ENCODE measurements around the gene MGAT4C. TPM values are rescaled to one million over a fixed set of nuclear protein-coding genes. Genes with fewer than 3 reads are reported as not detected.

Gene MGAT4C
- total and polyA plus RNA-seq, 2 experiments from 2014 or later: 4.5 to 4.7 TPM

GRCh38 chr12:86006727-86007126 lies 249.5 kb downstream of the MGAT4C start (continued):
- TF ChIP-seq, protein P1, sequence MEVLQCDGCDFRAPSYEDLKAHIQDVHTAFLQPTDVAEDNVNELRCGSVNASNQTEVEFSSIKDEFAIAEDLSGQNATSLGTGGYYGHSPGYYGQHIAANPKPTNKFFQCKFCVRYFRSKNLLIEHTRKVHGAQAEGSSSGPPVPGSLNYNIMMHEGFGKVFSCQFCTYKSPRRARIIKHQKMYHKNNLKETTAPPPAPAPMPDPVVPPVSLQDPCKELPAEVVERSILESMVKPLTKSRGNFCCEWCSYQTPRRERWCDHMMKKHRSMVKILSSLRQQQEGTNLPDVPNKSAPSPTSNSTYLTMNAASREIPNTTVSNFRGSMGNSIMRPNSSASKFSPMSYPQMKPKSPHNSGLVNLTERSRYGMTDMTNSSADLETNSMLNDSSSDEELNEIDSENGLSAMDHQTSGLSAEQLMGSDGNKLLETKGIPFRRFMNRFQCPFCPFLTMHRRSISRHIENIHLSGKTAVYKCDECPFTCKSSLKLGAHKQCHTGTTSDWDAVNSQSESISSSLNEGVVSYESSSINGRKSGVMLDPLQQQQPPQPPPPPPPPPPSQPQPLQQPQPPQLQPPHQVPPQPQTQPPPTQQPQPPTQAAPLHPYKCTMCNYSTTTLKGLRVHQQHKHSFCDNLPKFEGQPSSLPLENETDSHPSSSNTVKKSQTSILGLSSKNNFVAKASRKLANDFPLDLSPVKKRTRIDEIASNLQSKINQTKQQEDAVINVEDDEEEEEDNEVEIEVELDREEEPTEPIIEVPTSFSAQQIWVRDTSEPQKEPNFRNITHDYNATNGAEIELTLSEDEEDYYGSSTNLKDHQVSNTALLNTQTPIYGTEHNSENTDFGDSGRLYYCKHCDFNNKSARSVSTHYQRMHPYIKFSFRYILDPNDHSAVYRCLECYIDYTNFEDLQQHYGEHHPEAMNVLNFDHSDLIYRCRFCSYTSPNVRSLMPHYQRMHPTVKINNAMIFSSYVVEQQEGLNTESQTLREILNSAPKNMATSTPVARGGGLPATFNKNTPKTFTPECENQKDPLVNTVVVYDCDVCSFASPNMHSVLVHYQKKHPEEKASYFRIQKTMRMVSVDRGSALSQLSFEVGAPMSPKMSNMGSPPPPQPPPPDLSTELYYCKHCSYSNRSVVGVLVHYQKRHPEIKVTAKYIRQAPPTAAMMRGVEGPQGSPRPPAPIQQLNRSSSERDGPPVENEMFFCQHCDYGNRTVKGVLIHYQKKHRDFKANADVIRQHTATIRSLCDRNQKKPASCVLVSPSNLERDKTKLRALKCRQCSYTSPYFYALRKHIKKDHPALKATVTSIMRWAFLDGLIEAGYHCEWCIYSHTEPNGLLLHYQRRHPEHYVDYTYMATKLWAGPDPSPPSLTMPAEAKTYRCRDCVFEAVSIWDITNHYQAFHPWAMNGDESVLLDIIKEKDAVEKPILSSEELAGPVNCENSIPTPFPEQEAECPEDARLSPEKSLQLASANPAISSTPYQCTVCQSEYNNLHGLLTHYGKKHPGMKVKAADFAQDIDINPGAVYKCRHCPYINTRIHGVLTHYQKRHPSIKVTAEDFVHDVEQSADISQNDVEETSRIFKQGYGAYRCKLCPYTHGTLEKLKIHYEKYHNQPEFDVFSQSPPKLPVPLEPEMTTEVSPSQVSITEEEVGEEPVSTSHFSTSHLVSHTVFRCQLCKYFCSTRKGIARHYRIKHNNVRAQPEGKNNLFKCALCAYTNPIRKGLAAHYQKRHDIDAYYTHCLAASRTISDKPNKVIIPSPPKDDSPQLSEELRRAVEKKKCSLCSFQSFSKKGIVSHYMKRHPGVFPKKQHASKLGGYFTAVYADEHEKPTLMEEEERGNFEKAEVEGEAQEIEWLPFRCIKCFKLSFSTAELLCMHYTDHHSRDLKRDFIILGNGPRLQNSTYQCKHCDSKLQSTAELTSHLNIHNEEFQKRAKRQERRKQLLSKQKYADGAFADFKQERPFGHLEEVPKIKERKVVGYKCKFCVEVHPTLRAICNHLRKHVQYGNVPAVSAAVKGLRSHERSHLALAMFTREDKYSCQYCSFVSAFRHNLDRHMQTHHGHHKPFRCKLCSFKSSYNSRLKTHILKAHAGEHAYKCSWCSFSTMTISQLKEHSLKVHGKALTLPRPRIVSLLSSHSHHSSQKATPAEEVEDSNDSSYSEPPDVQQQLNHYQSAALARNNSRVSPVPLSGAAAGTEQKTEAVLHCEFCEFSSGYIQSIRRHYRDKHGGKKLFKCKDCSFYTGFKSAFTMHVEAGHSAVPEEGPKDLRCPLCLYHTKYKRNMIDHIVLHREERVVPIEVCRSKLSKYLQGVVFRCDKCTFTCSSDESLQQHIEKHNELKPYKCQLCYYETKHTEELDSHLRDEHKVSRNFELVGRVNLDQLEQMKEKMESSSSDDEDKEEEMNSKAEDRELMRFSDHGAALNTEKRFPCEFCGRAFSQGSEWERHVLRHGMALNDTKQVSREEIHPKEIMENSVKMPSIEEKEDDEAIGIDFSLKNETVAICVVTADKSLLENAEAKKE (CRISPR knock-in tag; IDR thresholded peaks at IDR 0.05): no peak
- TF ChIP-seq EZH2phosphoT487 (IDR thresholded peaks at IDR 0.05; ENCODE audit: unreplicated experiment): no peak
- no peak for TF ChIP-seq CTCF (conservative IDR thresholded peaks at IDR 0.05; ENCODE audit: low read depth in 2 of 2)
- no peak for TF ChIP-seq ZNF114 (CRISPR knock-in tag; IDR thresholded peaks at IDR 0.05)
- TF ChIP-seq STAT1 (IDR thresholded peaks at IDR 0.05; ENCODE audit: unreplicated experiment): no peak

GRCh38 chr12:85998074-85998473 lies 258.1 kb downstream of the MGAT4C start:
- H3F3A ChIP-seq (replicated peaks; ENCODE audit: low read depth): no peaks in the 10 kb centered on the region
- H3K36me3 Mint-ChIP-seq (ENCODE audit: low read depth): peaks cover 57% of the 10 kb centered on the region
- no peak overlapping the region for H3K4me2 ChIP-seq
- H3K9me3 Mint-ChIP-seq: peaks cover 64% of the 10 kb centered on the region
- H3K4me3 Mint-ChIP-seq: no peak overlapping the region
- peaks cover 4% of the 10 kb centered on the region for H3K27me3 Mint-ChIP-seq (ENCODE audit: insufficient read depth, low read depth, poor library complexity)
- H3K4me3 ChIP-seq: no peak overlapping the region
- H3K79me2 ChIP-seq (replicated peaks; ENCODE audit: insufficient read depth): no peaks in the 10 kb centered on the region
- no peaks in the 10 kb centered on the region for H3K9me2 ChIP-seq (ENCODE audit: insufficient read depth)
- H3K36me3 ChIP-seq (ENCODE audit: insufficient read depth): peaks cover 18% of the 10 kb centered on the region
- no peaks in the 10 kb centered on the region; the same call in 2 of the 3 replicates for H3K4me1 Mint-ChIP-seq
- no peak overlapping the region for H3K27ac ChIP-seq (ENCODE audit: low read depth)
- H3K4me1 ChIP-seq (ENCODE audit: insufficient read depth): no peaks in the 10 kb centered on the region
- ATAC-seq (no peak), DNase-seq (ENCODE audit: low spot score) (peak; percentile 16)
- H3K27ac Mint-ChIP-seq: no peak overlapping the region
- H3K27me3 ChIP-seq (ENCODE audit: insufficient read depth): no peaks in the 10 kb centered on the region
- H4K20me1 ChIP-seq (replicated peaks; ENCODE audit: insufficient read depth): no peaks in the 10 kb centered on the region
- H2AFZ ChIP-seq: no peak overlapping the region
- TF ChIP-seq REST (IDR thresholded peaks at IDR 0.05; ENCODE audit: unreplicated experiment): no peak
- TF ChIP-seq EZH2phosphoT487 (IDR thresholded peaks at IDR 0.05; ENCODE audit: unreplicated experiment): no peak
- TF ChIP-seq ZNF114 (CRISPR knock-in tag; IDR thresholded peaks at IDR 0.05): no peak
- TF ChIP-seq ETS1 (IDR thresholded peaks at IDR 0.05): no peak
- TF ChIP-seq EZH2 (IDR thresholded peaks at IDR 0.05; ENCODE audit: low read depth, unreplicated experiment): no peak

Data from GM23338 (cell line).